ENCODE measurements around the gene PACSIN1.

GRCh38 chr6:34549026-34549803 lies 83.3 kb downstream of the PACSIN1 start:
- no peak for TF ChIP-seq CTCF (IDR thresholded peaks at IDR 0.05)
- TF ChIP-seq POLR2A (IDR thresholded peaks at IDR 0.05): no peak
